HG02798 (cell line): ENCODE results near the gene DEAF1.

Experiments
- ATAC-seq: cut with Tn5 transposase; IDR thresholded peaks from one replicate; pipeline ENCODE4 v1.9.1; 2021; ENCODE audit warnings: mild to moderate bottlenecking; ENCODE audit not compliant: unreplicated experiment, poor library complexity

Gene DEAF1

GRCh38 chr11:721741-722345 lies 26.8 kb upstream of the DEAF1 start:
- ATAC-seq: no peak

- no peak for ATAC-seq
Measured at GRCh38 chr11:721247-721740, 26.3 kb upstream of the DEAF1 start.

- ATAC-seq: no peak
Measured at GRCh38 chr11:720642-721246, 25.7 kb upstream of the DEAF1 start.

- ATAC-seq: no peak
Measured at GRCh38 chr11:720017-720641, 25.1 kb upstream of the DEAF1 start.

GRCh38 chr11:719214-720016 lies 24.4 kb upstream of the DEAF1 start:
- no peak for ATAC-seq

GRCh38 chr11:714436-714835 lies 19.4 kb upstream of the DEAF1 start:
- no peak for ATAC-seq

GRCh38 chr11:709109-709997 lies 14.3 kb upstream of the DEAF1 start:
- ATAC-seq: no peak

- no peak for ATAC-seq
Measured at GRCh38 chr11:708511-708910, 13.5 kb upstream of the DEAF1 start.

- ATAC-seq: no peak
Measured at GRCh38 chr11:707817-708420, 12.9 kb upstream of the DEAF1 start.

GRCh38 chr11:706957-707816 lies 12.2 kb upstream of the DEAF1 start:
- ATAC-seq: no peak

- no peak for ATAC-seq
Measured at GRCh38 chr11:706439-706956, 11.5 kb upstream of the DEAF1 start.

- ATAC-seq: no peak
Measured at GRCh38 chr11:705646-706438, 10.8 kb upstream of the DEAF1 start, which contains the start of gene EPS8L2. Gene EPS8L2, plus strand, starts transcription at chr11:706231. Its CDS starts 3,177 bp downstream, at chr11:709408.

GRCh38 chr11:704781-705645 lies 10.0 kb upstream of the DEAF1 start:
- ATAC-seq: no peak

- ATAC-seq: no peak
Measured at GRCh38 chr11:704228-704674, 9.2 kb upstream of the DEAF1 start.

- ATAC-seq: no peak
Measured at GRCh38 chr11:703506-703905, 8.5 kb upstream of the DEAF1 start.
